OCI-LY3 (cell line): ENCODE measurements around the gene TMEM260.

Experiments
- CTCF ChIP-seq: fragments of 200-600, 300-600 bp; sonication (generic); IDR thresholded peaks from 2 replicates; pipeline ENCODE4 v1.5.1; 2014; ENCODE audit warnings: antibody characterized with exemption, low read length, low read depth
- EZH2phosphoT487 ChIP-seq: fragments of 200-600 bp; shearing (Covaris generic); IDR thresholded peaks from 2 replicates; pipeline ENCODE4 v1.6.1; 2018; ENCODE audit warnings: antibody characterized with exemption, mixed run types, low read depth

- TF ChIP-seq CTCF (no peak), EZH2phosphoT487 (no peak)
Observed at GRCh38 chr14:56659378-56659777, 79.8 kb downstream of the TMEM260 start.
